BJ (cell line): ENCODE measurements around the gene PRKAR1B. TPM values are rescaled to one million over a fixed set of nuclear protein-coding genes. Genes with fewer than 3 reads are reported as not detected.

Experiments used
- CTCF ChIA-PET: fragments of 350-600 bp; formaldehyde crosslinking; extraction: SDS; loops from one replicate; lab custom pipeline; 2021; ENCODE audit warnings: antibody characterized with exemption, inconsistent platforms; lab: Yijun Ruan, JAX
- POLR2A ChIA-PET: fragments of 300-600 bp; sonication (Branson Sonifier 250); formaldehyde crosslinking; extraction: SDS; loops from one replicate; lab custom pipeline; 2021; ENCODE audit warnings: antibody characterized with exemption; lab: Charles Lee
- DNase-seq: peaks from one replicate; pipeline ENCODE4 v3.0.0-alpha.2; 2011; ENCODE audit warnings: low read depth
- H3K27me3 ChIP-seq: 2 replicates; pipeline ENCODE4 v1.6.0; 2011; ENCODE audit warnings: low read length; ENCODE audit not compliant: control insufficient read depth, insufficient read depth
- H3K36me3 ChIP-seq: 2 replicates; pipeline ENCODE4 v1.5.1; 2011; ENCODE audit warnings: low read length; ENCODE audit not compliant: control insufficient read depth, insufficient read depth
- H3K4me3 ChIP-seq: 2 replicates; pipeline ENCODE4 v1.5.1; 2011; ENCODE audit warnings: low read depth, mild to moderate bottlenecking, control low read depth, low read length
- CTCF ChIP-seq: IDR thresholded peaks from 2 replicates; pipeline ENCODE4 v1.5.1; 2011; ENCODE audit warnings: low read depth, mild to moderate bottlenecking, control low read depth, inconsistent platforms, low read length, moderate library complexity; ENCODE audit not compliant: insufficient read depth
- polyA plus RNA-seq: library from polyadenylated mRNA; depleted of rRNA; stranded (reverse); fragments of >200 nt; gene quantifications from 2 replicates; pipeline ENCODE4 v1.2.3, GENCODE V29; 2011

The PRKAR1B gene
- polyA plus RNA-seq, 1 experiment, result 7.4 TPM

GRCh38 chr7:573933-574381 lies 153.1 kb downstream of the PRKAR1B start:
- no peak for DNase-seq
- Histone ChIP-seq H3K27me3 (no peaks in the 10 kb centered on the region), H3K36me3 (no peaks in the 10 kb centered on the region; the same call in 1 of the 2 replicates), H3K4me3 (no peak overlapping the region)
- POLR2A ChIA-PET, result no interaction called here
- TF ChIP-seq CTCF, result no peak
- CTCF ChIA-PET, result interaction anchor here (0.6 kb wide), 1 partner anchor 10 kb away, joined by 5 read pairs; no protein-coding TSS in a partner anchor

GRCh38 chr7:573269-573932 lies 153.7 kb downstream of the PRKAR1B start:
- DNase-seq, result no peak
- ChIA-PET CTCF (interaction anchor here (0.6 kb wide), 1 partner anchor 10 kb away, joined by 5 read pairs; no protein-coding TSS in a partner anchor), POLR2A (no interaction called here)
- Histone ChIP-seq H3K4me3 (no peak overlapping the region), H3K27me3 (no peaks in the 10 kb centered on the region), H3K36me3 (no peaks in the 10 kb centered on the region; the same call in 1 of the 2 replicates)
- TF ChIP-seq CTCF, result no peak

GRCh38 chr7:572416-573268 lies 154.4 kb downstream of the PRKAR1B start:
- POLR2A ChIA-PET, result no interaction called here
- Histone ChIP-seq H3K36me3 (no peaks in the 10 kb centered on the region), H3K4me3 (no peak overlapping the region), H3K27me3 (no peaks in the 10 kb centered on the region)
- CTCF ChIA-PET, result no interaction called here
- DNase-seq, result no peak
- no peak for TF ChIP-seq CTCF

- Histone ChIP-seq H3K36me3 (no peaks in the 10 kb centered on the region), H3K4me3 (no peak overlapping the region), H3K27me3 (no peaks in the 10 kb centered on the region)
- CTCF ChIA-PET, result no interaction called here
- POLR2A ChIA-PET, result no interaction called here
- no peak for TF ChIP-seq CTCF
- no peak for DNase-seq
Observed at GRCh38 chr7:571718-572415, 155.2 kb downstream of the PRKAR1B start.
